ENCODE data around the gene STX18.

DNA sequence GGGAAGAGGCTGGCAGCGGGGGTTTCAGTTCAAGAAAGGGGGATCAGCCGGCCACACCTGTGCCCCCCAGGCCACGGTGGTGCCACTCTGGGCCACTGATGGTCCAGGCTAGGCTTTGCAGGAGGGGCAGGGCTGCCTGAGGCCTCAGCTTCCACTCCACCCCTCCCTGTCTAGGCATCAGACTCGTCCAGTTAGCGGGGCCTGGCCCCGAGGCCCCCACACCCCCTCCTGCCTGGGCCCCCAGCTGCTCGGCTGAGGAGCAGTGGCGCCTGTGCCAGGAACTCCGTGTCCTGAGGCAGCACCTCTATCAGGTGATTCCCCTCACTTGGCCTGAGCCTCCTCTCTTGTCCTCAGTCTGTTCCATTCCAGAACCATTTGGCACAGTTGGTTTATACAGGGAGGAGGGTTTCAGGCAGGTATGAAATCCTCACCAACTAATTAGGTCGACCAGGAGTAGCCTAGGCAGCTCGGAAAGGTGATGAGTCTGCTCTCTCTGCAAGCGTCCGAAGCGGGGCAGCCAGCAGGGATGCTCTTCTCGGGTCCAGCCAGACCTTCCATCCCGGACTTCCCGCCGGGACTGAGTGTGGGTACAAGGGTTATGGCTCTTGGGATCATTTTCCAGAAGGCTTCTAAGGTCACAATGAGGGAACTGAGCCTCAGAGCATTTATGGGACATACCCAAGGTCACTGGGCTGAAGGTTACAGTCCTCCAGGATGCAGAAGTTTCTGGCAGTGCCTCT is 152.8 kb downstream of the STX18 start:
- TF ChIP-seq, protein P1, sequence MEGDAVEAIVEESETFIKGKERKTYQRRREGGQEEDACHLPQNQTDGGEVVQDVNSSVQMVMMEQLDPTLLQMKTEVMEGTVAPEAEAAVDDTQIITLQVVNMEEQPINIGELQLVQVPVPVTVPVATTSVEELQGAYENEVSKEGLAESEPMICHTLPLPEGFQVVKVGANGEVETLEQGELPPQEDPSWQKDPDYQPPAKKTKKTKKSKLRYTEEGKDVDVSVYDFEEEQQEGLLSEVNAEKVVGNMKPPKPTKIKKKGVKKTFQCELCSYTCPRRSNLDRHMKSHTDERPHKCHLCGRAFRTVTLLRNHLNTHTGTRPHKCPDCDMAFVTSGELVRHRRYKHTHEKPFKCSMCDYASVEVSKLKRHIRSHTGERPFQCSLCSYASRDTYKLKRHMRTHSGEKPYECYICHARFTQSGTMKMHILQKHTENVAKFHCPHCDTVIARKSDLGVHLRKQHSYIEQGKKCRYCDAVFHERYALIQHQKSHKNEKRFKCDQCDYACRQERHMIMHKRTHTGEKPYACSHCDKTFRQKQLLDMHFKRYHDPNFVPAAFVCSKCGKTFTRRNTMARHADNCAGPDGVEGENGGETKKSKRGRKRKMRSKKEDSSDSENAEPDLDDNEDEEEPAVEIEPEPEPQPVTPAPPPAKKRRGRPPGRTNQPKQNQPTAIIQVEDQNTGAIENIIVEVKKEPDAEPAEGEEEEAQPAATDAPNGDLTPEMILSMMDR (IDR thresholded peaks at IDR 0.05; ENCODE audit: extremely low read depth in 1 of 2, insufficient read depth in 1 of 2, low read depth in 1 of 2, low read length in 2 of 2) = no peak
- no peak for TF ChIP-seq POLR2AphosphoS5 (IDR thresholded peaks at IDR 0.05; ENCODE audit: insufficient read depth, low read depth, low read length)
- no peak for TF ChIP-seq EZH2 (IDR thresholded peaks at IDR 0.05; ENCODE audit: borderline replicate concordance, low read depth, low read length, severe bottlenecking)
- no peak for TF ChIP-seq POLR2A (IDR thresholded peaks at IDR 0.05; ENCODE audit: low read depth, low read length)
- no peak for TF ChIP-seq GATA2 (IDR thresholded peaks at IDR 0.05; ENCODE audit: insufficient read depth, insufficient read length, low read depth, low read length)
- TF ChIP-seq, protein P2, sequence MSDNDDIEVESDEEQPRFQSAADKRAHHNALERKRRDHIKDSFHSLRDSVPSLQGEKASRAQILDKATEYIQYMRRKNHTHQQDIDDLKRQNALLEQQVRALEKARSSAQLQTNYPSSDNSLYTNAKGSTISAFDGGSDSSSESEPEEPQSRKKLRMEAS (IDR thresholded peaks at IDR 0.05; ENCODE audit: insufficient read depth, insufficient read length) = no peak
- TF ChIP-seq FOS (IDR thresholded peaks at IDR 0.05; ENCODE audit: borderline replicate concordance, insufficient read depth, low read length) = no peak
- TF ChIP-seq JUN (IDR thresholded peaks at IDR 0.05; ENCODE audit: borderline replicate concordance, insufficient read depth, insufficient read length, low read depth) = no peak
- TF ChIP-seq MYC (IDR thresholded peaks at IDR 0.05; ENCODE audit: low read depth, low read length) = no peak
